OCI-LY7 (cell line): ENCODE results near the gene TAF13. TPM values are rescaled to one million over a fixed set of nuclear protein-coding genes. Genes with fewer than 3 reads are reported as not detected.

Experiments
- BruUV-seq: library from RNA; stranded (reverse); fragments of 400-500 nt; replicated peaks from 2 replicates; lab custom pipeline; 2021; lab: Mats Ljungman, UMichigan
- CTCF ChIA-PET: fragments of 300-600 bp; sonication (Branson Sonifier 250); formaldehyde crosslinking; loops from one replicate; lab custom pipeline; 2022; ENCODE audit warnings: antibody characterized with exemption; ENCODE audit not compliant: unreplicated experiment; lab: Charles Lee
- POLR2A ChIA-PET: fragments of 300-600 bp; sonication (Branson Sonifier 250); formaldehyde crosslinking; loops from one replicate; lab custom pipeline; 2022; ENCODE audit warnings: antibody characterized with exemption; lab: Charles Lee
- DNase-seq: peaks from one replicate; pipeline ENCODE4 v3.0.0-alpha.2; 2015; ENCODE audit warnings: low spot score
- H2AFZ ChIP-seq: fragments of 200-600 bp; sonication (generic), shearing (Covaris generic); 2 replicates; pipeline ENCODE4 v1.6.1; 2014; ENCODE audit warnings: mild to moderate bottlenecking, antibody characterized with exemption, low read length, moderate library complexity
- H3K27ac ChIP-seq: fragments of 200-600 bp; sonication (generic); 2 replicates; pipeline ENCODE4 v1.5.1; 2014; ENCODE audit warnings: mixed run types, low read depth, mild to moderate bottlenecking, moderate library complexity, low read length, inconsistent platforms; ENCODE audit not compliant: poor library complexity, severe bottlenecking
- H3K36me3 ChIP-seq: fragments of 200-600 bp; sonication (generic); 2 replicates; pipeline ENCODE4 v1.6.1; 2014; ENCODE audit warnings: mild to moderate bottlenecking, antibody characterized with exemption, low read length, moderate library complexity, mixed read lengths; ENCODE audit not compliant: insufficient read depth
- H3K4me1 ChIP-seq: fragments of 200-600 bp; sonication (generic); 2 replicates; pipeline ENCODE4 v1.5.1; 2014; ENCODE audit warnings: mild to moderate bottlenecking, low read length; ENCODE audit not compliant: insufficient read depth, poor library complexity, severe bottlenecking
- H3K4me2 ChIP-seq: fragments of 200-600 bp; sonication (generic); 2 replicates; pipeline ENCODE4 v1.6.1; 2014; ENCODE audit warnings: mild to moderate bottlenecking, low read length
- H3K4me3 ChIP-seq: fragments of 200-600 bp; sonication (generic); 2 replicates; pipeline ENCODE4 v1.5.1; 2014; ENCODE audit warnings: mild to moderate bottlenecking, low read depth, low read length; ENCODE audit not compliant: poor library complexity, severe bottlenecking
- H3K79me2 ChIP-seq: fragments of 200-600 bp; sonication (generic); 2 replicates; pipeline ENCODE4 v1.6.1; 2016; ENCODE audit warnings: low read depth, mild to moderate bottlenecking, low read length, moderate library complexity, mixed read lengths; ENCODE audit not compliant: insufficient read depth
- H3K9me2 ChIP-seq: fragments of 200-600 bp; sonication (generic); 2 replicates; pipeline ENCODE4 v1.6.1; 2016; ENCODE audit warnings: mild to moderate bottlenecking, low read length, mixed read lengths; ENCODE audit not compliant: insufficient read depth
- H3K9me3 ChIP-seq: fragments of 200-600 bp; sonication (generic); 2 replicates; pipeline ENCODE4 v1.6.1; 2014; ENCODE audit warnings: mild to moderate bottlenecking, mixed run types, low read length, mixed read lengths
- H4K20me1 ChIP-seq: fragments of 200-600 bp; sonication (generic); 2 replicates; pipeline ENCODE4 v1.6.1; 2014; ENCODE audit warnings: mild to moderate bottlenecking, antibody characterized with exemption, low read length, moderate library complexity, mixed read lengths; ENCODE audit not compliant: insufficient read depth
- EZH2phosphoT487 ChIP-seq: fragments of 200-600 bp; sonication (generic); IDR thresholded peaks from 2 replicates; pipeline ENCODE4 v1.6.1; 2018; ENCODE audit warnings: low read depth, borderline replicate concordance, mild to moderate bottlenecking, mixed run types, antibody characterized with exemption, low read length, moderate library complexity, mixed read lengths
- intact Hi-C: fragments of 100-400 bp; cut with micrococcal nuclease; formaldehyde crosslinking; loops from one replicate; pipeline ENCODE4 v1.10.0; 2022; ENCODE audit not compliant: unreplicated experiment
- total RNA-seq, 2 experiments: library from RNA; depleted of rRNA in 1 of 2; stranded (reverse); fragments of >200 nt in 1 of 2; shearing (Covaris generic) in 1 of 2; gene quantifications; 2 replicates each; pipeline ENCODE4 v1.2.3, GENCODE V29; 2014 to 2022
- TF ChIP-seq, protein P1 (sequence below): fragments of 200-600 bp; sonication (generic); conservative IDR thresholded peaks from 2 replicates; pipeline ENCODE4 v1.5.1; 2014; ENCODE audit warnings: mild to moderate bottlenecking, antibody characterized with exemption, low read length, moderate library complexity, mixed read lengths

Gene TAF13
- total RNA-seq, 2 experiments from 2014 or later: 8.3 to 27.2 TPM

DNA sequence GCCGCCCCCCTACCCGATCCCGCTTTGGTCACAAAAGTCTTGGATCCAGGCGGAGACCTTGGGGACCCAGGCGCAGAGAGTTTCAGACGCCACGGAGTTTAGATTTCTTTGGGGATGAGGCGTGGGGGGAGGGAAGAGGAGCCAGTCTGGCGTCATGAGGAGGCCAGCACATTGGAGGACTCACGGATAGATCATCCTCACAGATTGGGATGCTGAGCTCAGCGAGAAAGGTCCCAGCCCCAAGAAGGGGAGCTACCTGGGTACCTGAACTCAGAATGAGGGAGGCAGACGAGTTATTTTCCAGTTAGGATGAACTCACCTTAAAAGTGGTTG, 38.5 kb upstream of the TAF13 start:
- Histone ChIP-seq H3K9me2 (no peaks in the 10 kb centered on the region), H4K20me1 (no peaks in the 10 kb centered on the region), H3K4me2 (peak overlapping the region; percentile 43; the same call in 1 of the 2 replicates), H3K36me3 (no peaks in the 10 kb centered on the region), H2AFZ (no peak overlapping the region), H3K79me2 (no peaks in the 10 kb centered on the region), H3K27ac (no peak overlapping the region), H3K4me1 (peaks cover 13% of the 10 kb centered on the region), H3K4me3 (no peak overlapping the region), H3K9me3 (no peaks in the 10 kb centered on the region)
- BruUV-seq: no TSS peak
- intact Hi-C loops: no loop called here
- no peak for DNase-seq
- ChIA-PET POLR2A (no interaction called here), CTCF (no interaction called here)
- TF ChIP-seq, protein P1, sequence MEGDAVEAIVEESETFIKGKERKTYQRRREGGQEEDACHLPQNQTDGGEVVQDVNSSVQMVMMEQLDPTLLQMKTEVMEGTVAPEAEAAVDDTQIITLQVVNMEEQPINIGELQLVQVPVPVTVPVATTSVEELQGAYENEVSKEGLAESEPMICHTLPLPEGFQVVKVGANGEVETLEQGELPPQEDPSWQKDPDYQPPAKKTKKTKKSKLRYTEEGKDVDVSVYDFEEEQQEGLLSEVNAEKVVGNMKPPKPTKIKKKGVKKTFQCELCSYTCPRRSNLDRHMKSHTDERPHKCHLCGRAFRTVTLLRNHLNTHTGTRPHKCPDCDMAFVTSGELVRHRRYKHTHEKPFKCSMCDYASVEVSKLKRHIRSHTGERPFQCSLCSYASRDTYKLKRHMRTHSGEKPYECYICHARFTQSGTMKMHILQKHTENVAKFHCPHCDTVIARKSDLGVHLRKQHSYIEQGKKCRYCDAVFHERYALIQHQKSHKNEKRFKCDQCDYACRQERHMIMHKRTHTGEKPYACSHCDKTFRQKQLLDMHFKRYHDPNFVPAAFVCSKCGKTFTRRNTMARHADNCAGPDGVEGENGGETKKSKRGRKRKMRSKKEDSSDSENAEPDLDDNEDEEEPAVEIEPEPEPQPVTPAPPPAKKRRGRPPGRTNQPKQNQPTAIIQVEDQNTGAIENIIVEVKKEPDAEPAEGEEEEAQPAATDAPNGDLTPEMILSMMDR: no peak
- TF ChIP-seq EZH2phosphoT487: no peak

DNA sequence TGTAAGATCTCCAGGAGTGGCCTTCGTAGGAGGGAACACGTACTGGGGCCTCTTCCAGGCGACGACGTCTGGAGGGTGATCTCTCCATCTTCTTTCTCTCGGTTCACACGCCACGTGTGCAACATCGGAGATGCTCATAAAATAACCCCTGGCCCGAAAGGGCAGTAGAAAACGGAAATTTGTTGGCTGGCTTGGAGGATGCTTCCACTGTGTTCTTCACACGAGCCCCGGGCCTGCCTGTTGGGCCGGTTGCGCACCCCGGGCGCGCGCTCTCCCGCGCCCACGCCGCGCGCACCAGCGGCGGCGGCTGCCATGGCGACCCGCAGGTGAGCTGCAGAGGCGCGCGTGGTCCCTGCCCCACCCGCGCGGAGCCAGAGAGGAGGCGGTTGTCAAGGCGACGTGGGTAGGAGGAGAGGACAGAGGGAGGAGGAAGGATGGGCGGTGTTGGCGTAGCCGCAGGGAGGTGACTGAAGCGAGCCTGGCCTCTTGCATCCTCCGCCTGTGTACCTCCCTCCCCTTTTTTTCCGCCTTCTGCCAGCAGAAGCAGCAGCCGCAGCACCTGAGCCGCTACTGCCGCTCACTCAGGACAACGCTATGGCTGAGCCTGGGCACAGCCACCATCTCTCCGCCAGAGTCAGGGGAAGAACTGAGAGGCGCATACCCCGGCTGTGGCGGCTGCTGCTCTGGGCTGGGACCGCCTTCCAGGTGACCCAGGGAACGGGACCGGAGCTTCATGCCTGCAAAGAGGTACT, 38.0 kb upstream of the TAF13 start, which contains the start of gene ELAPOR1:
Gene ELAPOR1 (plus strand): TSS at position 526 of the 752 bp plus-strand sequence. CDS start 69 bp downstream, at position 595.
- BruUV-seq: no TSS peak
- Histone ChIP-seq H4K20me1 (no peaks in the 10 kb centered on the region), H3K4me1 (peaks cover 13% of the 10 kb centered on the region), H3K4me2 (peak within 1 kb of the TSS; percentile 54; the same call in 1 of the 2 replicates), H3K79me2 (no peaks in the 10 kb centered on the region), H3K36me3 (no peaks in the 10 kb centered on the region), H2AFZ (no peak within 1 kb of the TSS; the same call in 1 of the 2 replicates), H3K9me3 (no peaks in the 10 kb centered on the region), H3K4me3 (no peak within 1 kb of the TSS), H3K9me2 (no peaks in the 10 kb centered on the region), H3K27ac (no peak within 1 kb of the TSS)
- intact Hi-C loops: no loop called here
- DNase-seq: no peak
- ChIA-PET CTCF (no interaction called here), POLR2A (no interaction called here)
- TF ChIP-seq EZH2phosphoT487: no peak
- TF ChIP-seq, protein P1: no peak
